ENCODE measurements around the gene ZNF778. TPM values are rescaled to one million over a fixed set of nuclear protein-coding genes. Genes with fewer than 3 reads are reported as not detected.

The ZNF778 gene
- total and polyA plus RNA-seq, 2 of the 13 experiments (the other 11 are each of a cell fraction or from before 2014, with no cell fraction given): 3.8 to 7.2 TPM

DNA sequence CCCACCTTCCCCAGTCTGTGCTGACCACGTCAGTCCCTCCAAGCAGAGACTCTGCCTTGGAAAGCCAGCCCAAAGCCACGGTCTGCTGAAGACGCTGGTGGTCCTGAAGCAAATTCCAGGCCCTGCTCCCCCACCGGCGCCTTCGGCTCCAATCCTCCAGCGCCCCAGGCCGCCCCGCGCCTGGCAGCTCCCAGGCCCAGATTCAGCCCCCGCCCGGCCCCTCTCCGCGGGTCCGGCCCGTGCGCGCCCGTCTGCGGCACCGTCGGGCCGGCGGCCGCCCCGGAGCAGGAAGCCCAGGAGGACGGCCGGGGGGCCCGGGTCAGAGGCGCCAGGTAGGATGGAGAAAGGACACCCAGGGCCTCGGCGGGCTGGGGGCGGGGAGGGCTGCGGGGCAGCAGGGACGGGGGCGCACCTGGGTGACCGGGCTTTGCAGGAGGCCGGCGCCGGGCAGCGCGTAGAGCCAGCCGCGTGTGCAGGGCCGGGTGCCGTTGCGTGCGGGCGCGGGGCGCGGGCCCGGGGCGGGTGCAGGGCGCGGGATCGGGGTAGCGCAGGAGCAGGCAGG, 16.6 kb upstream of the ZNF778 start (continued):
- TF ChIP-seq, protein P1, sequence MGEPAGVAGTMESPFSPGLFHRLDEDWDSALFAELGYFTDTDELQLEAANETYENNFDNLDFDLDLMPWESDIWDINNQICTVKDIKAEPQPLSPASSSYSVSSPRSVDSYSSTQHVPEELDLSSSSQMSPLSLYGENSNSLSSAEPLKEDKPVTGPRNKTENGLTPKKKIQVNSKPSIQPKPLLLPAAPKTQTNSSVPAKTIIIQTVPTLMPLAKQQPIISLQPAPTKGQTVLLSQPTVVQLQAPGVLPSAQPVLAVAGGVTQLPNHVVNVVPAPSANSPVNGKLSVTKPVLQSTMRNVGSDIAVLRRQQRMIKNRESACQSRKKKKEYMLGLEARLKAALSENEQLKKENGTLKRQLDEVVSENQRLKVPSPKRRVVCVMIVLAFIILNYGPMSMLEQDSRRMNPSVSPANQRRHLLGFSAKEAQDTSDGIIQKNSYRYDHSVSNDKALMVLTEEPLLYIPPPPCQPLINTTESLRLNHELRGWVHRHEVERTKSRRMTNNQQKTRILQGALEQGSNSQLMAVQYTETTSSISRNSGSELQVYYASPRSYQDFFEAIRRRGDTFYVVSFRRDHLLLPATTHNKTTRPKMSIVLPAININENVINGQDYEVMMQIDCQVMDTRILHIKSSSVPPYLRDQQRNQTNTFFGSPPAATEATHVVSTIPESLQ (CRISPR knock-in tag; conservative IDR thresholded peaks at IDR 0.05): 0 out of 2 replicates have a peak, but pooled peaks have one; percentile 40
- 0 out of 2 replicates have a peak, but pooled peaks have one; percentile 21 for TF ChIP-seq ZNF552 (CRISPR knock-in tag; IDR thresholded peaks at IDR 0.05; ENCODE audit: borderline replicate concordance)
- no peak for TF ChIP-seq KDM2A (CRISPR knock-in tag; IDR thresholded peaks at IDR 0.05; ENCODE audit: borderline replicate concordance, low read depth)
- no peak for TF ChIP-seq SUZ12 (IDR thresholded peaks at IDR 0.05; ENCODE audit: low read depth, low read length)
- no peak for TF ChIP-seq KDM3A (CRISPR knock-in tag; IDR thresholded peaks at IDR 0.05; ENCODE audit: low read depth)
- 0 out of 2 replicates have a peak, but pooled peaks have one; percentile 28 for TF ChIP-seq ETV6 (CRISPR knock-in tag; conservative IDR thresholded peaks at IDR 0.05)
- TF ChIP-seq ZNF841 (CRISPR knock-in tag; IDR thresholded peaks at IDR 0.05; ENCODE audit: borderline replicate concordance): no peak
- TF ChIP-seq, protein P2, sequence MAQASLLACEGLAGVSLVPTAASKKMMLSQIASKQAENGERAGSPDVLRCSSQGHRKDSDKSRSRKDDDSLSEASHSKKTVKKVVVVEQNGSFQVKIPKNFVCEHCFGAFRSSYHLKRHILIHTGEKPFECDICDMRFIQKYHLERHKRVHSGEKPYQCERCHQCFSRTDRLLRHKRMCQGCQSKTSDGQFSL (CRISPR knock-in tag; IDR thresholded peaks at IDR 0.05): 0 out of 2 replicates have a peak, but pooled peaks have one; percentile 2
- TF ChIP-seq ZNF761 (CRISPR knock-in tag; conservative IDR thresholded peaks at IDR 0.05): no peak
- TF ChIP-seq, protein P3, sequence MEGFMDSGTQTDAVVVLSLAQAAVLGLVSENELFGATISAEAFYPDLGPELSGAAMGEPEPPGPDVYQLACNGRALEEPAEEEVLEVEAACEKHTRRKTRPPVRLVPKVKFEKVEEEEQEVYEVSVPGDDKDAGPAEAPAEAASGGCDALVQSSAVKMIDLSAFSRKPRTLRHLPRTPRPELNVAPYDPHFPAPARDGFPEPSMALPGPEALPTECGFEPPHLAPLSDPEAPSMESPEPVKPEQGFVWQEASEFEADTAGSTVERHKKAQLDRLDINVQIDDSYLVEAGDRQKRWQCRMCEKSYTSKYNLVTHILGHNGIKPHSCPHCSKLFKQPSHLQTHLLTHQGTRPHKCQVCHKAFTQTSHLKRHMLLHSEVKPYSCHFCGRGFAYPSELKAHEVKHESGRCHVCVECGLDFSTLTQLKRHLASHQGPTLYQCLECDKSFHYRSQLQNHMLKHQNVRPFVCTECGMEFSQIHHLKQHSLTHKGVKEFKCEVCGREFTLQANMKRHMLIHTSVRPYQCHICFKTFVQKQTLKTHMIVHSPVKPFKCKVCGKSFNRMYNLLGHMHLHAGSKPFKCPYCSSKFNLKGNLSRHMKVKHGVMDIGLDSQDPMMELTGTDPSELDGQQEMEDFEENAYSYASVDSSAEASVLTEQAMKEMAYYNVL (CRISPR knock-in tag; IDR thresholded peaks at IDR 0.05; ENCODE audit: borderline replicate concordance): no peak
- TF ChIP-seq, protein P4, sequence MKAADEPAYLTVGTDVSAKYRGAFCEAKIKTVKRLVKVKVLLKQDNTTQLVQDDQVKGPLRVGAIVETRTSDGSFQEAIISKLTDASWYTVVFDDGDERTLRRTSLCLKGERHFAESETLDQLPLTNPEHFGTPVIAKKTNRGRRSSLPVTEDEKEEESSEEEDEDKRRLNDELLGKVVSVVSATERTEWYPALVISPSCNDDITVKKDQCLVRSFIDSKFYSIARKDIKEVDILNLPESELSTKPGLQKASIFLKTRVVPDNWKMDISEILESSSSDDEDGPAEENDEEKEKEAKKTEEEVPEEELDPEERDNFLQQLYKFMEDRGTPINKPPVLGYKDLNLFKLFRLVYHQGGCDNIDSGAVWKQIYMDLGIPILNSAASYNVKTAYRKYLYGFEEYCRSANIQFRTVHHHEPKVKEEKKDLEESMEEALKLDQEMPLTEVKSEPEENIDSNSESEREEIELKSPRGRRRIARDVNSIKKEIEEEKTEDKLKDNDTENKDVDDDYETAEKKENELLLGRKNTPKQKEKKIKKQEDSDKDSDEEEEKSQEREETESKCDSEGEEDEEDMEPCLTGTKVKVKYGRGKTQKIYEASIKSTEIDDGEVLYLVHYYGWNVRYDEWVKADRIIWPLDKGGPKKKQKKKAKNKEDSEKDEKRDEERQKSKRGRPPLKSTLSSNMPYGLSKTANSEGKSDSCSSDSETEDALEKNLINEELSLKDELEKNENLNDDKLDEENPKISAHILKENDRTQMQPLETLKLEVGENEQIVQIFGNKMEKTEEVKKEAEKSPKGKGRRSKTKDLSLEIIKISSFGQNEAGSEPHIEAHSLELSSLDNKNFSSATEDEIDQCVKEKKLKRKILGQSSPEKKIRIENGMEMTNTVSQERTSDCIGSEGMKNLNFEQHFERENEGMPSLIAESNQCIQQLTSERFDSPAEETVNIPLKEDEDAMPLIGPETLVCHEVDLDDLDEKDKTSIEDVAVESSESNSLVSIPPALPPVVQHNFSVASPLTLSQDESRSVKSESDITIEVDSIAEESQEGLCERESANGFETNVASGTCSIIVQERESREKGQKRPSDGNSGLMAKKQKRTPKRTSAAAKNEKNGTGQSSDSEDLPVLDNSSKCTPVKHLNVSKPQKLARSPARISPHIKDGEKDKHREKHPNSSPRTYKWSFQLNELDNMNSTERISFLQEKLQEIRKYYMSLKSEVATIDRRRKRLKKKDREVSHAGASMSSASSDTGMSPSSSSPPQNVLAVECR (CRISPR knock-in tag; IDR thresholded peaks at IDR 0.05; ENCODE audit: borderline replicate concordance): no peak
- no peak for TF ChIP-seq POLR2AphosphoS2 (IDR thresholded peaks at IDR 0.05; ENCODE audit: low read depth, low read length)
- TF ChIP-seq HNRNPL (IDR thresholded peaks at IDR 0.05; ENCODE audit: low read depth, low read length): no peak
- TF ChIP-seq CBX1 (IDR thresholded peaks at IDR 0.05; ENCODE audit: low read depth): peak; percentile 8
- no peak for TF ChIP-seq POLR2AphosphoS5 (IDR thresholded peaks at IDR 0.05; ENCODE audit: low read depth, low read length)
- TF ChIP-seq, protein P5, sequence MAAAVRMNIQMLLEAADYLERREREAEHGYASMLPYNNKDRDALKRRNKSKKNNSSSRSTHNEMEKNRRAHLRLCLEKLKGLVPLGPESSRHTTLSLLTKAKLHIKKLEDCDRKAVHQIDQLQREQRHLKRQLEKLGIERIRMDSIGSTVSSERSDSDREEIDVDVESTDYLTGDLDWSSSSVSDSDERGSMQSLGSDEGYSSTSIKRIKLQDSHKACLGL (CRISPR knock-in tag; IDR thresholded peaks at IDR 0.05): no peak

All from HepG2 (cell line).